Mesenchymal stem cell (in vitro differentiated cells and primary cell): ENCODE measurements around the gene ELMOD1.

Experiments
- DNase-seq: peaks from one replicate; pipeline ENCODE4 v3.0.0-alpha.2; 2013
- H2AFZ ChIP-seq: one replicate; pipeline ENCODE4 v1.6.1; 2013; ENCODE audit warnings: low read depth, mild to moderate bottlenecking, control low read depth, inconsistent platforms, low read length, moderate library complexity
- H2AK5ac ChIP-seq: 2 replicates; pipeline ENCODE4 v1.6.1; 2013; ENCODE audit warnings: low read length, moderate library complexity, mild to moderate bottlenecking, inconsistent platforms; ENCODE audit not compliant: severe bottlenecking
- H2BK120ac ChIP-seq: one replicate; pipeline ENCODE4 v1.6.1; 2013; ENCODE audit warnings: low read depth, mild to moderate bottlenecking, inconsistent platforms, low read length, moderate library complexity
- H2BK12ac ChIP-seq, 2 experiments: one replicate each; pipeline ENCODE4 v1.6.1; 2013; ENCODE audit warnings: inconsistent platforms in 2 of 2, low read length in 2 of 2, mild to moderate bottlenecking in 2 of 2, moderate library complexity in 2 of 2, control low read depth in 1 of 2
- H2BK15ac ChIP-seq: one replicate; pipeline ENCODE4 v1.6.1; 2013; ENCODE audit warnings: mild to moderate bottlenecking, low read depth, inconsistent platforms; ENCODE audit not compliant: poor library complexity, severe bottlenecking
- H2BK5ac ChIP-seq: 2 replicates; pipeline ENCODE4 v1.6.1; 2013; ENCODE audit warnings: low read depth, mild to moderate bottlenecking, low read length, control low read depth, inconsistent platforms; ENCODE audit not compliant: poor library complexity, severe bottlenecking
- H3K14ac ChIP-seq, 2 experiments: one replicate each; pipeline ENCODE4 v1.6.1; 2013; ENCODE audit warnings: inconsistent platforms in 2 of 2, low read length in 2 of 2, control low read depth in 1 of 2, mild to moderate bottlenecking in 1 of 2, moderate library complexity in 1 of 2
- H3K18ac ChIP-seq, 2 experiments: one replicate each; pipeline ENCODE4 v1.6.1; 2013; ENCODE audit warnings: inconsistent platforms in 2 of 2, low read length in 2 of 2, control low read depth in 1 of 2, low read depth in 1 of 2, mild to moderate bottlenecking in 1 of 2
- H3K23ac ChIP-seq, 2 experiments: one replicate each; pipeline ENCODE4 v1.6.1; 2013; ENCODE audit warnings: inconsistent platforms in 2 of 2, low read length in 2 of 2, mild to moderate bottlenecking in 2 of 2, moderate library complexity in 2 of 2, control low read depth in 1 of 2
- H3K27ac ChIP-seq: 2 replicates; pipeline ENCODE4 v1.5.1; 2013; ENCODE audit warnings: mild to moderate bottlenecking, moderate library complexity, low read length, control low read depth, inconsistent platforms; ENCODE audit not compliant: poor library complexity, severe bottlenecking
- H3K27me3 ChIP-seq, 2 experiments: 2 replicates each; pipeline versions ENCODE4 v1.6.1 to v1.7.0; 2013; ENCODE audit warnings: low read length in 2 of 2, mild to moderate bottlenecking in 2 of 2, moderate library complexity in 2 of 2, control low read depth in 1 of 2, inconsistent platforms in 1 of 2; ENCODE audit not compliant: control insufficient read depth in 1 of 2, insufficient read depth in 1 of 2
- H3K36me3 ChIP-seq, 2 experiments: 2 replicates each; pipeline versions ENCODE4 v1.6.1 to v1.7.0; 2013; ENCODE audit warnings: low read length in 2 of 2, control low read depth in 1 of 2, inconsistent platforms in 1 of 2, low read depth in 1 of 2, mild to moderate bottlenecking in 1 of 2; ENCODE audit not compliant: insufficient read depth in 2 of 2, control insufficient read depth in 1 of 2
- H3K4ac ChIP-seq, 2 experiments: one replicate each; pipeline ENCODE4 v1.6.1; 2013; ENCODE audit warnings: inconsistent platforms in 2 of 2, low read length in 2 of 2, mild to moderate bottlenecking in 2 of 2, moderate library complexity in 2 of 2, control low read depth in 1 of 2, low read depth in 1 of 2
- H3K4me1 ChIP-seq: 2 replicates; pipeline ENCODE4 v1.6.1; 2013; ENCODE audit warnings: low read depth, low read length, control low read depth; ENCODE audit not compliant: control insufficient read depth, insufficient read depth
- H3K4me2 ChIP-seq: 2 replicates; pipeline ENCODE4 v1.6.1; 2013; ENCODE audit warnings: low read length, mild to moderate bottlenecking, inconsistent platforms; ENCODE audit not compliant: poor library complexity, severe bottlenecking
- H3K4me3 ChIP-seq, 2 experiments: 2 replicates each; pipeline versions ENCODE4 v1.5.1 to v1.7.0; 2013; ENCODE audit warnings: low read length in 2 of 2, mild to moderate bottlenecking in 2 of 2, control low read depth in 1 of 2, low read depth in 1 of 2; ENCODE audit not compliant: insufficient read depth in 1 of 2
- H3K79me1 ChIP-seq: replicated peaks from 2 replicates; pipeline ENCODE4 v1.6.1; 2013; ENCODE audit warnings: mild to moderate bottlenecking, control low read depth, low read length, inconsistent platforms; ENCODE audit not compliant: poor library complexity, severe bottlenecking
- H3K9ac ChIP-seq: 2 replicates; pipeline ENCODE4 v1.7.0; 2013; ENCODE audit warnings: mild to moderate bottlenecking, low read length, moderate library complexity
- H3K9me3 ChIP-seq: 2 replicates; pipeline ENCODE4 v1.7.0; 2013; ENCODE audit warnings: mild to moderate bottlenecking, low read length; ENCODE audit not compliant: control insufficient read depth
- H4K8ac ChIP-seq: one replicate; pipeline ENCODE4 v1.6.1; 2013; ENCODE audit warnings: inconsistent platforms, mild to moderate bottlenecking, low read length, moderate library complexity
- H4K91ac ChIP-seq: one replicate; pipeline ENCODE4 v1.6.1; 2013; ENCODE audit warnings: mild to moderate bottlenecking, low read length, inconsistent platforms
- WGBS: methylation state at CpG from one replicate; pipeline ENCODE4 v1.1.7; 2013; ENCODE audit warnings: mixed read lengths; 5-methylcytosine and 5-hydroxymethylcytosine counted together

Gene ELMOD1

GRCh38 chr11:107646783-107647182 lies 55.8 kb downstream of the ELMOD1 start:
- 100% methylated on average over 1 of the region's 2 CpGs for WGBS

GRCh38 chr11:107648242-107648641 lies 57.3 kb downstream of the ELMOD1 start:
- WGBS, result 43% methylated on average over 3 of the region's 3 CpGs
- Histone ChIP-seq H4K8ac (no peak overlapping the region), H3K4me3 (no peak overlapping the region), H2AK5ac (no peak overlapping the region), H4K91ac (no peak overlapping the region), H2BK12ac (no peak overlapping the region), H3K23ac (no peak overlapping the region), H2BK15ac (no peak overlapping the region), H2AFZ (no peak overlapping the region), H3K18ac (no peak overlapping the region), H3K79me1 (no peaks in the 10 kb centered on the region), H3K27ac (no peak overlapping the region), H2BK120ac (no peak overlapping the region), H3K14ac (peak overlapping the region in 1 of 2 experiments; percentile 75), H3K9me3 (no peaks in the 10 kb centered on the region), H3K9ac (no peak overlapping the region), H3K36me3 (no peaks in the 10 kb centered on the region), H3K4ac (no peak overlapping the region), H3K27me3 (peaks cover 0 to 13% of the 10 kb centered on the region in 2 experiments), H3K4me1 (no peaks in the 10 kb centered on the region), H2BK5ac (no peak overlapping the region), H3K4me2 (peak overlapping the region; percentile 16)
- no peak for DNase-seq

More at GRCh38 chr11:107646783-107647182, 55.8 kb downstream of the ELMOD1 start:
- H2BK5ac ChIP-seq, result no peak overlapping the region
- no peak overlapping the region for H3K4ac ChIP-seq
- H3K14ac ChIP-seq, result no peak overlapping the region
- H3K18ac ChIP-seq, result no peak overlapping the region
- H4K91ac ChIP-seq, result no peak overlapping the region
- H3K4me1 ChIP-seq, result no peaks in the 10 kb centered on the region
- H3K27me3 ChIP-seq, result peaks cover 0 to 13% of the 10 kb centered on the region in 2 experiments
- H2BK12ac ChIP-seq, result no peak overlapping the region
- no peak overlapping the region for H4K8ac ChIP-seq
- H2BK120ac ChIP-seq, result no peak overlapping the region
- no peak overlapping the region for H2BK15ac ChIP-seq
- no peak overlapping the region for H2AK5ac ChIP-seq
- no peaks in the 10 kb centered on the region for H3K36me3 ChIP-seq
- H3K27ac ChIP-seq, result no peak overlapping the region
- H3K4me2 ChIP-seq, result no peak overlapping the region
- H2AFZ ChIP-seq, result no peak overlapping the region
- DNase-seq, result no peak
- no peak overlapping the region for H3K9ac ChIP-seq
- no peak overlapping the region for H3K4me3 ChIP-seq
- no peaks in the 10 kb centered on the region for H3K79me1 ChIP-seq
- no peak overlapping the region for H3K23ac ChIP-seq
- H3K9me3 ChIP-seq, result no peaks in the 10 kb centered on the region

- H2AK5ac ChIP-seq, result no peak overlapping the region
- WGBS, result 74% methylated on average over 3 of the region's 4 CpGs
- no peak overlapping the region for H2AFZ ChIP-seq
- no peaks in the 10 kb centered on the region for H3K79me1 ChIP-seq
- H3K9me3 ChIP-seq, result no peaks in the 10 kb centered on the region
- no peak overlapping the region for H2BK12ac ChIP-seq
- no peak overlapping the region for H3K4me3 ChIP-seq
- H3K18ac ChIP-seq, result no peak overlapping the region
- DNase-seq, result peak; percentile 14
- no peak overlapping the region for H4K8ac ChIP-seq
- no peak overlapping the region for H3K14ac ChIP-seq
- H3K4me2 ChIP-seq, result no peak overlapping the region
- no peaks in the 10 kb centered on the region for H3K36me3 ChIP-seq
- H3K27me3 ChIP-seq, result peaks cover 0 to 13% of the 10 kb centered on the region in 2 experiments
- H2BK120ac ChIP-seq, result no peak overlapping the region
- no peak overlapping the region for H3K23ac ChIP-seq
- no peak overlapping the region for H2BK5ac ChIP-seq
- H3K27ac ChIP-seq, result no peak overlapping the region
- H3K4ac ChIP-seq, result no peak overlapping the region
- no peaks in the 10 kb centered on the region for H3K4me1 ChIP-seq
- H3K9ac ChIP-seq, result no peak overlapping the region
- H2BK15ac ChIP-seq, result no peak overlapping the region
- H4K91ac ChIP-seq, result no peak overlapping the region
These were observed 60.7 kb downstream of the ELMOD1 start for GRCh38 chr11:107651672-107652071.

GRCh38 chr11:107653076-107653475 lies 62.1 kb downstream of the ELMOD1 start:
- H3K79me1 ChIP-seq, result no peaks in the 10 kb centered on the region

More at GRCh38 chr11:107653076-107653475, 62.1 kb downstream of the ELMOD1 start:
- Histone ChIP-seq H2BK15ac (no peak overlapping the region), H3K27ac (no peak overlapping the region), H2AK5ac (no peak overlapping the region), H4K8ac (no peak overlapping the region), H3K23ac (no peak overlapping the region), H3K9ac (no peak overlapping the region), H3K18ac (no peak overlapping the region), H2AFZ (no peak overlapping the region), H3K4me2 (no peak overlapping the region), H3K14ac (no peak overlapping the region), H2BK120ac (no peak overlapping the region), H3K4ac (no peak overlapping the region), H3K4me3 (no peak overlapping the region), H3K36me3 (no peaks in the 10 kb centered on the region), H4K91ac (no peak overlapping the region), H3K27me3 (peaks cover 0 to 11% of the 10 kb centered on the region in 2 experiments), H2BK12ac (no peak overlapping the region), H3K9me3 (no peaks in the 10 kb centered on the region), H2BK5ac (no peak overlapping the region), H3K4me1 (no peaks in the 10 kb centered on the region)
- DNase-seq, result no peak
- no CpG with 5 or more reads among the region's 1 CpG for WGBS
